Measurements from ENCODE around the gene NAA16. TPM values are rescaled to one million over a fixed set of nuclear protein-coding genes. Genes with fewer than 3 reads are reported as not detected.

NAA16 gene
- total RNA-seq, 6 experiments from 2014 or later = 8.9 to 13.6 (median 10.2) TPM

DNA sequence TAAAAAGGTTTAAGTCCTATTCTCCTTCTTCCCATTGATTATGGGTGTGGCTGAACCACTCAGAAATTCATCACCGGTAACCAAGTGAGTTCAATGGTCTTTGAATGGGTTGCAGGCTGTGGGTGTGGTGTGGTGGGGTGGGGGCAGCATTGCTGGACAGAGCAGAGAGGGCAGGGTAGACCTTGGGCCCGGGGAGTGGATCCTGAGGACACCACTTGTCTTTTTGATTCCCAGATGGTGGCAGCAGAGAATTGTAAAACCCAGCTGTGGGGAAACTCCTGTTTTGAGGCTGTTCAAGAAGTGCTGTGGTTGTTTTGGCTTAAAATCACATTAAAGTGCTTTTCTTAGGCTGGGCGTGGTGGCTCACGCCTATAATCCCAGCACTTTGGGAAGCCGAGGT is 100.5 kb downstream of the NAA16 start:
- Mint-ChIP-seq H3K27ac (no peak overlapping the region), H3K4me1 (ENCODE audit: low read depth) (peaks cover 7% of the 10 kb centered on the region; the same call in 1 of the 2 replicates), H3K36me3 (ENCODE audit: low read depth) (no peaks in the 10 kb centered on the region), H3K9me3 (no peaks in the 10 kb centered on the region), H3K27me3 (ENCODE audit: insufficient read depth) (peaks cover 2% of the 10 kb centered on the region; the same call in 1 of the 2 replicates), H3K4me3 (no peak overlapping the region)
- TF ChIP-seq CTCF (IDR thresholded peaks at IDR 0.05) = peak; percentile 63
- DNase-seq = peak; percentile 52

GRCh38 chr13:41413872-41414271 is 102.8 kb downstream of the NAA16 start:
- no peak for DNase-seq
- no peak overlapping the region for H3K4me3 Mint-ChIP-seq
- H3K27ac Mint-ChIP-seq = no peak overlapping the region
- H3K36me3 Mint-ChIP-seq (ENCODE audit: low read depth) = 0 out of 2 replicates have a peak, but pooled peaks cover 7% of the 10 kb centered on the region
- H3K27me3 Mint-ChIP-seq (ENCODE audit: insufficient read depth) = peaks cover 5% of the 10 kb centered on the region; the same call in 1 of the 2 replicates
- no peak for TF ChIP-seq CTCF (IDR thresholded peaks at IDR 0.05)
- peaks cover 4% of the 10 kb centered on the region; the same call in 1 of the 2 replicates for H3K9me3 Mint-ChIP-seq
- peaks cover 4% of the 10 kb centered on the region; the same call in 1 of the 2 replicates for H3K4me1 Mint-ChIP-seq (ENCODE audit: low read depth)

- H3K4me3 Mint-ChIP-seq = no peak overlapping the region
- TF ChIP-seq CTCF (IDR thresholded peaks at IDR 0.05) = no peak
- H3K27ac Mint-ChIP-seq = no peak overlapping the region
- H3K9me3 Mint-ChIP-seq = peaks cover 4% of the 10 kb centered on the region; the same call in 1 of the 2 replicates
- 0 out of 2 replicates have a peak, but pooled peaks cover 7% of the 10 kb centered on the region for H3K36me3 Mint-ChIP-seq (ENCODE audit: low read depth)
- H3K4me1 Mint-ChIP-seq (ENCODE audit: low read depth) = peaks cover 4% of the 10 kb centered on the region; the same call in 1 of the 2 replicates
- H3K27me3 Mint-ChIP-seq (ENCODE audit: insufficient read depth) = peaks cover 6% of the 10 kb centered on the region; the same call in 1 of the 2 replicates
- DNase-seq = no peak
These were observed 105.2 kb downstream of the NAA16 start for GRCh38 chr13:41416276-41416675.

- Mint-ChIP-seq H3K9me3 (peaks cover 4% of the 10 kb centered on the region; the same call in 1 of the 2 replicates), H3K27ac (no peak overlapping the region), H3K36me3 (ENCODE audit: low read depth) (0 out of 2 replicates have a peak, but pooled peaks cover 7% of the 10 kb centered on the region), H3K4me1 (ENCODE audit: low read depth) (peaks cover 4% of the 10 kb centered on the region; the same call in 1 of the 2 replicates), H3K27me3 (ENCODE audit: insufficient read depth) (peaks cover 6% of the 10 kb centered on the region; the same call in 1 of the 2 replicates), H3K4me3 (no peak overlapping the region)
- TF ChIP-seq CTCF (IDR thresholded peaks at IDR 0.05) = no peak
- DNase-seq = no peak
These were observed 107.0 kb downstream of the NAA16 start for GRCh38 chr13:41418027-41418426.

DNA sequence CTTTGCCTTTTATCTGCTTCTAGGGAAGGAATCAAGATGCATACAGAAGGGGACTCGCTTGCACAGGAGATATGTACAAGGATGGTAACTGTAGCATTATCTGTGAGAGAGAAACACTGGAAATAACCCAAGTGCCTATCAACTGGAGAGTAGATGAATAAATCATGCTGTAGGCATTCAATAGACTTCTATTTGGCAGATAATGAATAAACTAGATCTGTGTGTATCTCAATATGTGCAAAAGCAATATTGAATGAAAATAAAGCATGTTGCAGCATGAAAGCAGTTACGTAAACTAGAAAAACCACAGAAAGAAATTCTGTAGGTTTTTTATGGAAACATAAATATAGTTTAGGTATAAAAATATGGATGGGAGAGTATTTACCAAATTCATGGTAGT is 107.7 kb downstream of the NAA16 start:
- H3K36me3 Mint-ChIP-seq (ENCODE audit: low read depth) = 0 out of 2 replicates have a peak, but pooled peaks cover 7% of the 10 kb centered on the region
- no peak overlapping the region for H3K4me3 Mint-ChIP-seq
- peaks cover 4% of the 10 kb centered on the region; the same call in 1 of the 2 replicates for H3K4me1 Mint-ChIP-seq (ENCODE audit: low read depth)

More for the DNA sequence above, 107.7 kb downstream of the NAA16 start:
- no peak for DNase-seq
- peaks cover 4% of the 10 kb centered on the region; the same call in 1 of the 2 replicates for H3K9me3 Mint-ChIP-seq
- H3K27me3 Mint-ChIP-seq (ENCODE audit: insufficient read depth) = peaks cover 8% of the 10 kb centered on the region
- TF ChIP-seq CTCF (IDR thresholded peaks at IDR 0.05) = no peak
- no peak overlapping the region for H3K27ac Mint-ChIP-seq

All from HFFc6 (cell line).